Measurements from ENCODE around the gene CXXC5.

CXXC5 gene

GRCh38 chr5:139695178-139695573, 47.0 kb downstream of the CXXC5 start:
- DNase-seq = no peak

- DNase-seq = no peak
These were observed 48.2 kb downstream of the CXXC5 start for GRCh38 chr5:139696167-139696893.

GRCh38 chr5:139696894-139697658, 48.9 kb downstream of the CXXC5 start:
- DNase-seq = no peak

GRCh38 chr5:139698490-139699146, 50.5 kb downstream of the CXXC5 start:
- DNase-seq = no peak

GRCh38 chr5:139699351-139699750, 51.2 kb downstream of the CXXC5 start:
- DNase-seq = no peak

GRCh38 chr5:139700711-139701055, 52.5 kb downstream of the CXXC5 start:
- no peak for DNase-seq

- DNase-seq = no peak
These were observed 53.0 kb downstream of the CXXC5 start for GRCh38 chr5:139701056-139701741.

GRCh38 chr5:139702548-139702947, 54.4 kb downstream of the CXXC5 start:
- DNase-seq = no peak

- no peak for DNase-seq
These were observed 56.6 kb downstream of the CXXC5 start for GRCh38 chr5:139704748-139705147.

- DNase-seq = no peak
These were observed 57.0 kb downstream of the CXXC5 start for GRCh38 chr5:139705191-139705590.

- no peak for DNase-seq
These were observed 57.8 kb downstream of the CXXC5 start for GRCh38 chr5:139705655-139706587.

GRCh38 chr5:139707445-139708003, 59.4 kb downstream of the CXXC5 start:
- DNase-seq = no peak

GRCh38 chr5:139708434-139708861, 60.3 kb downstream of the CXXC5 start:
- DNase-seq = no peak

- no peak for DNase-seq
These were observed 60.9 kb downstream of the CXXC5 start for GRCh38 chr5:139708877-139709581.

GRCh38 chr5:139709582-139710318, 61.6 kb downstream of the CXXC5 start:
- no peak for DNase-seq

- DNase-seq = peak; percentile 45
These were observed 62.3 kb downstream of the CXXC5 start for GRCh38 chr5:139710319-139711066.

GRCh38 chr5:139711067-139711905, 63.1 kb downstream of the CXXC5 start:
- peak; percentile 40 for DNase-seq

- no peak for DNase-seq
These were observed 63.7 kb downstream of the CXXC5 start for GRCh38 chr5:139711906-139712224.

- no peak for DNase-seq
These were observed 64.3 kb downstream of the CXXC5 start for GRCh38 chr5:139712412-139712811.
